Central memory CD8-positive, alpha-beta T cell (primary cell): ENCODE measurements around the gene NEAT1.

ENCODE experiments used
- ATAC-seq: fragments of 150-1000 bp; cut with Tn5 transposase; replicated peaks from 2 replicates; pipeline ENCODE4 v1.10.0; 2022; ENCODE audit warnings: mild to moderate bottlenecking, moderate FRiP score, moderate number of reproducible peaks; ENCODE audit not compliant: poor library complexity, severe bottlenecking; ENCODE audit errors: extremely low read depth
- DNase-seq, 2 donors: peaks; one replicate each; pipeline ENCODE4 v3.0.0; 2021; ENCODE audit warnings: low spot score in 2 of 2
- H3K27ac Mint-ChIP-seq: one replicate; pipeline ENCODE4 v1.8.0; 2022; ENCODE audit warnings: low read depth, mild to moderate bottlenecking, moderate library complexity, mixed read lengths
- H3K27me3 Mint-ChIP-seq: one replicate; pipeline ENCODE4 v1.8.0; 2022; ENCODE audit warnings: mixed read lengths
- H3K36me3 Mint-ChIP-seq: one replicate; pipeline ENCODE4 v1.8.0; 2022; ENCODE audit warnings: mild to moderate bottlenecking, moderate library complexity, mixed read lengths; ENCODE audit not compliant: insufficient read depth
- H3K4me1 Mint-ChIP-seq: one replicate; pipeline ENCODE4 v1.8.0; 2022; ENCODE audit warnings: mixed read lengths
- H3K4me3 Mint-ChIP-seq: one replicate; pipeline ENCODE4 v1.8.0; 2022; ENCODE audit warnings: mild to moderate bottlenecking, moderate library complexity, mixed read lengths
- H3K9me3 Mint-ChIP-seq: one replicate; pipeline ENCODE4 v1.8.0; 2022; ENCODE audit warnings: mixed read lengths

The NEAT1 gene

DNA sequence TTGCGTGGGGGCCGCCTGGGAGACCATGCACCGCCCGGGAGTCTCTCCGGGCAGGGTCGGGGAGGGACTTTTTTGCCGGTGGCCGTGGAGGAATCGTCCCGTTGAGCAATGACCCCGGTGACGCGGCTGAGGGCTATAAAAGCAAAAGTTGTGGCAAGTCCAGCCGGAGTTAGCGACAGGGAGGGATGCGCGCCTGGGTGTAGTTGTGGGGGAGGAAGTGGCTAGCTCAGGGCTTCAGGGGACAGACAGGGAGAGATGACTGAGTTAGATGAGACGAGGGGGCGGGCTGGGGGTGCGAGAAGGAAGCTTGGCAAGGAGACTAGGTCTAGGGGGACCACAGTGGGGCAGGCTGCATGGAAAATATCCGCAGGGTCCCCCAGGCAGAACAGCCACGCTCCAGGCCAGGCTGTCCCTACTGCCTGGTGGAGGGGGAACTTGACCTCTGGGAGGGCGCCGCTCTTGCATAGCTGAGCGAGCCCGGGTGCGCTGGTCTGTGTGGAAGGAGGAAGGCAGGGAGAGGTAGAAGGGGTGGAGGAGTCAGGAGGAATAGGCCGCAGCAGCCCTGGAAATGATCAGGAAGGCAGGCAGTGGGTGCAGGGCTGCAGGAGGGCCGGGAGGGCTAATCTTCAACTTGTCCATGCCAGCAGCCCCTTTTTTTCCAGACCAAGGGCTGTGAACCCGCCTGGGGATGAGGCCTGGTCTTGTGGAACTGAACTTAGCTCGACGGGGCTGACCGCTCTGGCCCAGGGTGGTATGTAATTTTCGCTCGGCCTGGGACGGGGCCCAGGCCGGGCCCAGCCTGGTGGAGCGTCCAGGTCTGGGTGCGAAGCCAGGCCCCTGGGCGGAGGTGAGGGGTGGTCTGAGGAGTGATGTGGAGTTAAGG is at the start of gene NEAT1:
NEAT1 (plus strand) TSS at position 166 of the 883 bp plus-strand sequence.
- no peak for ATAC-seq
- peak; percentile 86 to 87 for DNase-seq
- H3K4me1 Mint-ChIP-seq: peaks cover 87% of the 10 kb centered on the region
- no peaks in the 10 kb centered on the region for H3K9me3 Mint-ChIP-seq
- peak within 1 kb of the TSS; percentile 100 for H3K27ac Mint-ChIP-seq
- H3K36me3 Mint-ChIP-seq: peaks cover 71% of the 10 kb centered on the region
- H3K4me3 Mint-ChIP-seq: peak within 1 kb of the TSS; percentile 100
- no peaks in the 10 kb centered on the region for H3K27me3 Mint-ChIP-seq

- Mint-ChIP-seq H3K36me3 (peaks cover 8% of the 10 kb centered on the region), H3K27me3 (no peaks in the 10 kb centered on the region), H3K4me1 (no peaks in the 10 kb centered on the region), H3K27ac (peak overlapping the region; percentile 73), H3K9me3 (no peaks in the 10 kb centered on the region), H3K4me3 (no peak overlapping the region)
- no peak for ATAC-seq
- DNase-seq: no peak
Measured at GRCh38 chr11:65373839-65374580, 48.6 kb upstream of the NEAT1 start.

DNA sequence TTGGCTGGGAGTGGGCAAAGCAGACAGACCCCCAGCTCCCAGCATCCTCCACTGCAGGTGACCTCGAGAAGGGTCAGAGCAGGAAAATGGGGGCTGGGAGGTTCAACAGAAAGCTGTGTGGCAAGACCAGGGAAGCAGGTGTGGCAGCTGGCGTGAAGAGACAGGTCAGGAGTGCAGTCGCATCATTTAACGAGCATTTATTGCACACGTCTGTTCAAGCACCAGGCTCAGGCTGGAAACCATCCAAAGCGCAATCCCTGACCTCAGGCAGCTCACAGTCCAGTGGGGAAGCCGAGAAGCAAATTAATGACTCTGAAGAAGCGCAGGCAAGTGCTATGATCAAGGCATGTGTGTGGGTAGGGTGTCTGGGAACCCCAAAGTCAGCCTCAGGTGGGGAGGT is 47.6 kb upstream of the NEAT1 start:
- no peaks in the 10 kb centered on the region for H3K4me1 Mint-ChIP-seq
- DNase-seq: no peak
- peak overlapping the region; percentile 33 for H3K27ac Mint-ChIP-seq
- no peaks in the 10 kb centered on the region for H3K27me3 Mint-ChIP-seq
- no peak for ATAC-seq
- H3K36me3 Mint-ChIP-seq: peaks cover 8% of the 10 kb centered on the region
- H3K4me3 Mint-ChIP-seq: no peak overlapping the region
- no peaks in the 10 kb centered on the region for H3K9me3 Mint-ChIP-seq

DNA sequence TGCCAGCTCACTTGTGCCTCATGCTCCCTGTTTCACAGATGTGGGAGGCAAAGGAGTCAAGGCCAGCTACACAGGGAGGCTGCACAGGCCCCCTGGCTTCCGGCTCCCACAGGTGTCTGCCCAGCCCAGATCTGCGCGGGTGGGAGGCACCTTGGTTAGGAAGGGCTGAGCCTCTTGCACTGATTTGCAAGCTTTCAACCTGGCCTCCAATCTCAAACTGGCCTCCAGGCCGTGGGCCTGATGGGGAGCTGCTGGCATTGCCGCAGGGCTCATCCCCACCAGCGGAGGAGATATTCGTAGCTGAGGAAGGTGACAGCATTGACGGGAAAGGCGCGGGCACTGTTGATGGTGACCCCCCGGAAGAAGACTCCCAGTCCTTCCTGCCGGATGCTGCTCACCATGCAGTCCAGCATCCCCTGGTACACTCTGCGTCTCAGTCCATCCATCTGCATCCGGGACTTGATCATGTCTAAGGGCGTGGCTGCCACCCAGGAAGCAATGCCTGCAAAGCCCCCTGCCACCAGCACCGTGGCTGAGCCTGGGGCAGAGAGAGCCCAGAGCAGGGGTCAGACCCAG is 46.4 kb upstream of the NEAT1 start:
- H3K4me1 Mint-ChIP-seq: no peaks in the 10 kb centered on the region
- H3K4me3 Mint-ChIP-seq: no peak overlapping the region
- no peaks in the 10 kb centered on the region for H3K27me3 Mint-ChIP-seq
- DNase-seq (no peak), ATAC-seq (no peak)
- H3K9me3 Mint-ChIP-seq: no peaks in the 10 kb centered on the region
- peaks cover 7% of the 10 kb centered on the region for H3K36me3 Mint-ChIP-seq
- no peak overlapping the region for H3K27ac Mint-ChIP-seq

DNA sequence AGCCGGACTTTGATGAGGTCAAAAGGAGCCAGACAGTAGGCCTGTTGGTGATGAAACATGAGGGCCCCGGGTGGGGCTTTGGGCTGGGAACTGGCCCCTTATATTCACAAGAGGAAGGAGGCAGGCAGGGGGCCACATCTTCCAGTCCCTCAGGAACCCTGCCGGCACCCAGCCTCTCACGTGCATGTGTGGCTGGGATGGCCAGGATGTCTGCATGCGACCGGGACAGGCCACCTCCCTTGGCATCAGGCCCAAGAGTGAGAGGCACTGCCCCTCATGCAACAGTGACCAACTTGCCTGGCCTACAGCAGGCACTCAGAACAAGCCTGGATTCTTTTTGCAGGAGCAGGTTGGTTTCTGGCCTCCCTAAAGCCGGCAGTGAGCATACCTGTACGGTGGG is 45.6 kb upstream of the NEAT1 start:
- Mint-ChIP-seq H3K27ac (no peak overlapping the region), H3K27me3 (no peaks in the 10 kb centered on the region), H3K36me3 (peaks cover 12% of the 10 kb centered on the region), H3K9me3 (no peaks in the 10 kb centered on the region), H3K4me3 (no peak overlapping the region), H3K4me1 (peaks cover 2% of the 10 kb centered on the region)
- DNase-seq (no peak), ATAC-seq (no peak)

DNA sequence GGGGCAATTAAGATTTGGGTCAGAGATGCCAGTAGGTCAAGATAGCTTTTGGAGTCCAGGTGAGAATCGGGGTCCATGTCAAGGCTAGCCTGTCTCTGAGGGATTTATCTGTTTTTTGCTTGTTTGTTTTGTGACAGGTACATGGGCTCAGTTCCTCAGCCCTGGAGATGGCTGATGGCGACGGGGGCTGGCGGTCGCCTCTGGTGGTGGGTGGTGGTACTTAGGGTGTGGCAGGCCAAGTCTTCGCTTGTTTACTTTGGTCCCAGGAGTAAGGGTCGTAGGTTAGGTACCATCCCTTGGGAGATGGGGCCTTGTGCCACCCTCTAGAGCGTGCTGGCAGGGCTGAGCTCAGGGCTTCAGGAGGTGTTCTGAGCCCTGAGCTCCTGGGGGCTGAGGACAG is 44.8 kb upstream of the NEAT1 start:
- Mint-ChIP-seq H3K9me3 (no peaks in the 10 kb centered on the region), H3K27ac (peak overlapping the region; percentile 23), H3K36me3 (peaks cover 16% of the 10 kb centered on the region), H3K27me3 (no peaks in the 10 kb centered on the region), H3K4me1 (peaks cover 10% of the 10 kb centered on the region), H3K4me3 (no peak overlapping the region)
- DNase-seq (no peak), ATAC-seq (no peak)

- ATAC-seq: no peak
Measured at GRCh38 chr11:65378208-65378927, 44.2 kb upstream of the NEAT1 start.

GRCh38 chr11:65378928-65379638 is 43.5 kb upstream of the NEAT1 start:
- Mint-ChIP-seq H3K4me1 (peaks cover 23% of the 10 kb centered on the region), H3K9me3 (no peaks in the 10 kb centered on the region), H3K36me3 (peaks cover 16% of the 10 kb centered on the region), H3K27me3 (no peaks in the 10 kb centered on the region), H3K27ac (no peak overlapping the region), H3K4me3 (no peak overlapping the region)
- DNase-seq (no peak), ATAC-seq (no peak)

More at GRCh38 chr11:65378208-65378927, 44.2 kb upstream of the NEAT1 start:
- Mint-ChIP-seq H3K27me3 (no peaks in the 10 kb centered on the region), H3K27ac (peak overlapping the region; percentile 23), H3K4me1 (peaks cover 15% of the 10 kb centered on the region), H3K36me3 (peaks cover 16% of the 10 kb centered on the region), H3K4me3 (no peak overlapping the region), H3K9me3 (no peaks in the 10 kb centered on the region)
- DNase-seq: no peak

- H3K27me3 Mint-ChIP-seq: no peaks in the 10 kb centered on the region
- no peak for DNase-seq
- H3K4me1 Mint-ChIP-seq: peaks cover 31% of the 10 kb centered on the region
- ATAC-seq: no peak
- no peaks in the 10 kb centered on the region for H3K9me3 Mint-ChIP-seq
- H3K4me3 Mint-ChIP-seq: peak overlapping the region; percentile 3
- no peak overlapping the region for H3K27ac Mint-ChIP-seq
- peaks cover 20% of the 10 kb centered on the region for H3K36me3 Mint-ChIP-seq
Measured at GRCh38 chr11:65379698-65380459, 42.7 kb upstream of the NEAT1 start.

- ATAC-seq (no peak), DNase-seq (no peak)
- H3K27ac Mint-ChIP-seq: no peak overlapping the region
- H3K27me3 Mint-ChIP-seq: no peaks in the 10 kb centered on the region
- H3K9me3 Mint-ChIP-seq: no peaks in the 10 kb centered on the region
- peak overlapping the region; percentile 97 for H3K4me3 Mint-ChIP-seq
- H3K36me3 Mint-ChIP-seq: peaks cover 17% of the 10 kb centered on the region
- H3K4me1 Mint-ChIP-seq: peaks cover 38% of the 10 kb centered on the region
Measured at GRCh38 chr11:65380460-65381119, 42.0 kb upstream of the NEAT1 start.

DNA sequence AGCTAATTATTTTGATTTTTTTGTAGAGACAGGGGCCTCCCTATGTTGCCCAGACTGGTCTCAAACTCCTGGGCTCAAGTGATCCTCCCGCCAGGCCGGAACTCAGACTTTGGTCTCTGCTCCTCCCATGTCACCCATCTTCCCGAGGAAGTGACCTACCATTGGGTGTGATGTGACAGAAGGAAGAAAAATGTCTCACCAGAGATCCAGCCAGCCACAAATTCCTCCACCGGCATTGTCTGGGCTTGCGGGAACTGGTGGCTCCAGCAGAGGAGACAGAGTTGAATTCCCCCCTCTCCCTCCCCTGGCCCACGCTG is 40.9 kb upstream of the NEAT1 start:
- peak overlapping the region; percentile 97 for H3K4me3 Mint-ChIP-seq
- no peak for DNase-seq
- no peaks in the 10 kb centered on the region for H3K9me3 Mint-ChIP-seq
- H3K27me3 Mint-ChIP-seq: no peaks in the 10 kb centered on the region
- no peak for ATAC-seq
- H3K36me3 Mint-ChIP-seq: peaks cover 19% of the 10 kb centered on the region
- peaks cover 41% of the 10 kb centered on the region for H3K4me1 Mint-ChIP-seq
- H3K27ac Mint-ChIP-seq: peak overlapping the region; percentile 95
